Neutrophil (primary cell): ENCODE results near the gene RAB18.

Experiments used
- H3K27ac ChIP-seq: fragments of 200-600 bp; sonication (generic); 2 replicates; pipeline ENCODE4 v1.5.1; 2016; ENCODE audit warnings: mild to moderate bottlenecking, moderate library complexity
- H3K27me3 ChIP-seq: fragments of 200-600 bp; sonication (generic); 2 replicates; pipeline ENCODE4 v1.6.0; 2016; ENCODE audit warnings: mild to moderate bottlenecking
- H3K36me3 ChIP-seq: fragments of 200-600 bp; sonication (generic); 2 replicates; pipeline ENCODE4 v1.5.1; 2017
- H3K4me1 ChIP-seq, 2 experiments: fragments of 200-600 bp in 1 of 2; sonication (generic) in 1 of 2; 1 replicate in 1 of 2; 2 replicates in 1 of 2; pipeline versions ENCODE4 v1.5.1 to v1.6.1; 2013 to 2016; ENCODE audit warnings: low read depth in 1 of 2, low read length in 1 of 2, mild to moderate bottlenecking in 1 of 2, moderate library complexity in 1 of 2; ENCODE audit not compliant: control insufficient read depth in 1 of 2, insufficient read depth in 1 of 2
- H3K4me3 ChIP-seq, 2 experiments: fragments of 200-600 bp in 1 of 2; sonication (generic) in 1 of 2; 1 replicate in 1 of 2; 2 replicates in 1 of 2; pipeline ENCODE4 v1.5.1; 2013 to 2016; ENCODE audit warnings: low read depth in 1 of 2, low read length in 1 of 2, mild to moderate bottlenecking in 1 of 2, moderate library complexity in 1 of 2
- H3K9me3 ChIP-seq: fragments of 200-600 bp; sonication (generic); 2 replicates; pipeline ENCODE4 v1.5.1; 2016
- TF ChIP-seq, protein P1 (sequence below): fragments of 200-600 bp; sonication (generic); IDR thresholded peaks from 2 replicates; pipeline ENCODE4 v1.5.1; 2016; ENCODE audit warnings: antibody characterized with exemption

Gene RAB18

DNA sequence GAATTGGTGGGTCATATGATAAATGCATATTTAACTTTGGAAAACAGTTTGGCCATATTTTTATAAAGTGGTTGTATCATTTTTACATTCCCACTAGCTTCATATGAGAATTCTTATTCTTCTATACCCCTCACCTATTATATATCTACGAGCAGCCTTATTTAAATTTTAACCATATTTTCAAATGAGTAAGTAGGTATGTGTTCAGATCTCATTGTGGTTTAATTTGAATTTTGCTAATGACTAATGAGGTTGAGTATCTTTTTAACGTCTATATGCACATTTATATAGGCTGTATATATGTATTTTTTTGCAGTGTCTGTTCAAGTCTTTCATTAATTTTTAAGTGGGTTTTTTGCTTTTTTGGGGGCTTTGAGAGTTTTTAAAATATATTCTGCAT, 14.2 kb downstream of the RAB18 start:
- H3K4me3 ChIP-seq, result no peak overlapping the region
- H3K9me3 ChIP-seq, result no peaks in the 10 kb centered on the region
- peak overlapping the region; percentile 20 for H3K27ac ChIP-seq
- H3K4me1 ChIP-seq, result peaks cover 0 to 6% of the 10 kb centered on the region in 2 experiments
- TF ChIP-seq, protein P1, sequence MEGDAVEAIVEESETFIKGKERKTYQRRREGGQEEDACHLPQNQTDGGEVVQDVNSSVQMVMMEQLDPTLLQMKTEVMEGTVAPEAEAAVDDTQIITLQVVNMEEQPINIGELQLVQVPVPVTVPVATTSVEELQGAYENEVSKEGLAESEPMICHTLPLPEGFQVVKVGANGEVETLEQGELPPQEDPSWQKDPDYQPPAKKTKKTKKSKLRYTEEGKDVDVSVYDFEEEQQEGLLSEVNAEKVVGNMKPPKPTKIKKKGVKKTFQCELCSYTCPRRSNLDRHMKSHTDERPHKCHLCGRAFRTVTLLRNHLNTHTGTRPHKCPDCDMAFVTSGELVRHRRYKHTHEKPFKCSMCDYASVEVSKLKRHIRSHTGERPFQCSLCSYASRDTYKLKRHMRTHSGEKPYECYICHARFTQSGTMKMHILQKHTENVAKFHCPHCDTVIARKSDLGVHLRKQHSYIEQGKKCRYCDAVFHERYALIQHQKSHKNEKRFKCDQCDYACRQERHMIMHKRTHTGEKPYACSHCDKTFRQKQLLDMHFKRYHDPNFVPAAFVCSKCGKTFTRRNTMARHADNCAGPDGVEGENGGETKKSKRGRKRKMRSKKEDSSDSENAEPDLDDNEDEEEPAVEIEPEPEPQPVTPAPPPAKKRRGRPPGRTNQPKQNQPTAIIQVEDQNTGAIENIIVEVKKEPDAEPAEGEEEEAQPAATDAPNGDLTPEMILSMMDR, result no peak
- H3K27me3 ChIP-seq, result no peaks in the 10 kb centered on the region
- H3K36me3 ChIP-seq, result peaks cover 23% of the 10 kb centered on the region

DNA sequence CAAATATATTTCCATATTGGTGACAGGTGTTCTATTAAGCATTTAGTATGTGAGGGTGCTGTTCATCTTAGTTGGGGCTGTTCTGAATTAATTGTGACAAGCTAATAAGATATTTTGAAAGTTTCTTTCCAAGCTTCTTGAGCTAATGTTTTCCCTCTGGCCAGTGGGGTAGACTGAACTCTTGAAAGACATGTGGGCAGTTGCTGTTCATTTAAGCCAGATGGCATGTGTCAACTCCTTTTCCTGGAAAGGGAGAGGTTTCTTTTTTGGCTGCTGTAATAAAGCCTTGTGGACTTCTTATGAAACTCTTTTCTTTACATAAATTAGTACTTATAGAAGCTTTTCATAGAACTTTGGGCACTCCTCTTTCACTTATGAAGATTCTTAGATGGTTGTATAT, 21.7 kb downstream of the RAB18 start:
- peak overlapping the region; percentile 36 for H3K27ac ChIP-seq

DNA sequence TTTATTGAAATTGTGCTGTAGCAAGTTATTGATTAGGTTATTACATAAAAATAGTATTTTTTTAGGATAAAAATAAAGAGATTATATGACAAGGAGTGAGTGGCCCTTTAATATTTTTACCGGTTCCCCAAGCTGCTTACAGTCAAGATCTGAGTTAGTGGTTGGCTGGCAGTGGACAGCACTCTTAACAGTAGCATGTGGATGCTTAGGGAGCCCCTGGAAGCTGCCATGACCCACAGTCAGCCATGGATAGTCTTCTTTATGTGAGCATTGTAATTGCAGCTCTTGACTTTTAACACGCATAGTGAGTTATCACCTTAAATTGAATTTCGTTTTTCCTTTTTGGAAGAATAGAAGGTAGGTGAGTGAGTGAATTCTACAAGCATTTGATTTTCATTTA, 22.1 kb downstream of the RAB18 start:
- TF ChIP-seq, protein P1, result no peak
- H3K27me3 ChIP-seq, result no peaks in the 10 kb centered on the region
- H3K4me3 ChIP-seq, result no peak overlapping the region
- no peaks in the 10 kb centered on the region for H3K9me3 ChIP-seq
- peaks cover 21 to 41% of the 10 kb centered on the region in 2 experiments for H3K4me1 ChIP-seq
- peaks cover 7% of the 10 kb centered on the region for H3K36me3 ChIP-seq
- H3K27ac ChIP-seq, result peak overlapping the region; percentile 36

More for the DNA sequence above, 21.7 kb downstream of the RAB18 start:
- TF ChIP-seq, protein P1, result no peak
- H3K4me3 ChIP-seq, result no peak overlapping the region
- H3K27me3 ChIP-seq, result no peaks in the 10 kb centered on the region
- peaks cover 7% of the 10 kb centered on the region for H3K36me3 ChIP-seq
- H3K4me1 ChIP-seq, result peaks cover 21 to 38% of the 10 kb centered on the region in 2 experiments
- no peaks in the 10 kb centered on the region for H3K9me3 ChIP-seq

DNA sequence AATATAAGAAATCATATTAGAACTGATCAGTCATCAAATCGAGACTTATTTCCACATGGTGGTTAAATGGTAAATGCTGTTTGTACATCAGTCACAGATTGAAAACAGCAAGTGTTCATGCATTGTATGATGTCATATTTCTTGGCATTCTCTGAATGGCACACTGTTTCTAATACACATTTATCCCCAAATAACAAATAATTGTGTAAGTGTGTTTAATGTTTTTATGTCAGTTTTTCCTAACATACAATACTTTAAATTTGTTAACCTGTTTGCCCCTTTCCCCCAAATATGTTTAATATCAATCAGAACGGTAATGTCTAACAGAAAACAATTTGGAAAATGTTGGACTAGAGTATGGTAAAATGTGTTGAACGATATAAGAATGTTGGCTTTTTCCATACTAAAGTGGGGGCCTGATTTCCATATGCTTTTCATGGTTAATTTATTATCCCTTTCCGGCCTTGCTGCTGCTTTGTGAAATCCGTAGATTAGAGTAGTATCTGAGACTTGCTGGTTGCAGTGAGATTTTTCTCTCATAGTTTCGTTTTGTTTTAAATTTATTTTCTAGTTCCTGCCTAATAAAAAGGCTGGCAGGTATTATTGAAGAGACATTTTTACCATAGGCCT, 23.7 kb downstream of the RAB18 start:
- Histone ChIP-seq H3K36me3 (peaks cover 7% of the 10 kb centered on the region), H3K27ac (peak overlapping the region; percentile 82)

DNA sequence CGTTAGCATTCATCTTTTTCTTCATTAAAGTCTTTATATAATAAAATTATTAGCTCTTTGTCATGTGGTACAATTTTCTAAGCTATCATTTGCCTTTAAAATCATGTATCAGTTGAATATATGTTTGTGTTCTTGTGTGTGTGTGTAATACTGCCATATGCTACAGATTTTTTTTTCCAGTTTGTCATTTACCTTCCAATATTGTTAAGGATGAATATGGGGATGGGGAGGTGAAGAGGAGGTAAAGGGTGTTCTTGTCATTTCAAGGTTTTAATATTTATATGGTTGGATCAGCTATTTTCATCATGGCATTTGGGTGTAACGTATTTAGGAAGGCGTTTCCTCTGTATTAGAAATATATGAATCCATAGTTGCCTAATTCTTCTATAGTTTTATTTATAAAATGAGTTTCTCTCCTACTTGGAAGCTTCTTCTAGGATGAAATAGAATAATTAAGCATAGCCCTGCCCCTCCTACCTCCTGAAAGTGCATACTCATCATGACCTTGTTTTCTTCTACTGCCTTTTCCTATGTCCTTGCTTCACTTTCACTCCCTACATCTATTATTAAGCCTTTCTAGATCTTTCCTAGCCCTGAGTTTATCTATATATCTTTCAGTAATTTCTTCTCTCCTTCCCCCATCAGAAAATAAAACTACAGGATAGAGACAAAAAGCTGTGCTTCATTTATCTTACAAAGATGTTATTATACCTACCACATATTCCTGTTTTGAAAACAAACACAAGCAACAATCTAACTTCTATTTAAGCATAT, 25.1 kb downstream of the RAB18 start:
- H3K27me3 ChIP-seq, result no peaks in the 10 kb centered on the region
- H3K9me3 ChIP-seq, result no peaks in the 10 kb centered on the region
- H3K36me3 ChIP-seq, result peaks cover 15% of the 10 kb centered on the region
- TF ChIP-seq, protein P1, result no peak
- H3K27ac ChIP-seq, result peak overlapping the region; percentile 82
- H3K4me1 ChIP-seq, result peaks cover 21 to 41% of the 10 kb centered on the region in 2 experiments
- H3K4me3 ChIP-seq, result peak overlapping the region in 1 of 2 experiments; percentile 2

More for the DNA sequence above, 23.7 kb downstream of the RAB18 start:
- peaks cover 21 to 41% of the 10 kb centered on the region in 2 experiments for H3K4me1 ChIP-seq
- no peaks in the 10 kb centered on the region for H3K9me3 ChIP-seq
- TF ChIP-seq, protein P1, result no peak
- H3K27me3 ChIP-seq, result no peaks in the 10 kb centered on the region
- no peak overlapping the region for H3K4me3 ChIP-seq
